HG02678 (cell line): Measurements from ENCODE around the gene CFAP68.
"Not testable (repeated sequence)": the region's sequence is repeated elsewhere in the genome, so short reads cannot be mapped to it uniquely, and the experiment has no call there.

Experiments
- ATAC-seq: cut with Tn5 transposase; IDR thresholded peaks from one replicate; pipeline ENCODE4 v1.9.1; 2021; ENCODE audit warnings: mild to moderate bottlenecking, moderate library complexity; ENCODE audit not compliant: unreplicated experiment

Gene CFAP68

DNA sequence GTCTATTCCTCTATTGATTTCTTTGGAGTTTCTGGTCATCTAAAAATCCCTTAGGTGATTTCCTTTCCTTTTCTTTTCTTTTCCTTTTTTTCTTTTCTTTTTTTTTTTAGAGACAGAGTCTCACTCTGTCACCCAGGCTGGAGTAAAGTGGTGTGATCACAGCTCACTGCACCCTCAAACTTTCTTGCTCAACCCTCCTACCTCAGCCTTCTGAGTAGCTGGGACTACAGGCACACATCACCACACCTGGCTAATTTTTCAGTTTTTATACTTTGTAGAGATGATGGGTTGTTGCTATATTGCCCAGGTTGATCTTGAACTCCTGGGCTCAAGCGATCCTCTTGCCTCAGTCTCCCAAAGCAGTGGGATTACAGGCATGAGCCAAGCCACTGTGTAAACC, 37.4 kb downstream of the CFAP68 start:
- no peak for ATAC-seq

DNA sequence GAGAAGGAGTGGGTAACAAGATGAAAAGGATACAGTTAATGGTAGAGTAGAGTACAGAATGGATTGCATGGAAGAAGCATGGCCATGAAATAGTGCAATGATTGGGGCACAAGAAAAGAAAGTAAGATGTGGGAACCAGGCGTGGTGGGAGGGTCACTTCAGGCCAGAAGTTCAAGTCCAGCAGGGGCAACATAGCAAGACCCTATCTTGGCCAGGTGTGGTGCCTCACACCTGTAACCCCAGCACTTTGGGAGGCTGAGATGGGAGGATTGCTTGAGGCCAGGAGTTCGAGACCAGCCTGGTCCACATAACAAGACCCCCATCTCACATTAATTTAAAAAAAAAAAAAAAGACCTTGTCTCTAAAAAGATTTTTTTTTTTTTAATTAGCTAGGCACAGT, 38.0 kb downstream of the CFAP68 start:
- no peak for ATAC-seq

DNA sequence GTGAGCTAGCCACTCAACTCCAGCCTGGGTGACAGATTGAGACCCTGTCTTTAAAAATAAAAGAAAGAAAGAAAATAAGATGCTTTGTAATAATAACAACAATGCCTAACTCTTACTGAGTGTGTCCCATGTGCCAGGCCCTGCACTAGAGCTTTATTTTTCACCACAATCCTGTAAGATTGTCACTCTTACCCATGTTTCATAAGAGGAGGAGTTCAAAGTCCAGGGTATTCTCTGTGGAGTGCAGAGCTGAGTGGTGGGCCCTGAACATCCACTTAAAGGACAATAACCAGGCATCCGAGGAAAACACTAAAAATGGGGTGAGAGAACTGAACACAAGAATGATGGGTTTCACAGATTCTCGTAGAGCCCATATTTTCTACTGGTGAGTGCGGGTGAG, 38.4 kb downstream of the CFAP68 start:
- no peak for ATAC-seq

DNA sequence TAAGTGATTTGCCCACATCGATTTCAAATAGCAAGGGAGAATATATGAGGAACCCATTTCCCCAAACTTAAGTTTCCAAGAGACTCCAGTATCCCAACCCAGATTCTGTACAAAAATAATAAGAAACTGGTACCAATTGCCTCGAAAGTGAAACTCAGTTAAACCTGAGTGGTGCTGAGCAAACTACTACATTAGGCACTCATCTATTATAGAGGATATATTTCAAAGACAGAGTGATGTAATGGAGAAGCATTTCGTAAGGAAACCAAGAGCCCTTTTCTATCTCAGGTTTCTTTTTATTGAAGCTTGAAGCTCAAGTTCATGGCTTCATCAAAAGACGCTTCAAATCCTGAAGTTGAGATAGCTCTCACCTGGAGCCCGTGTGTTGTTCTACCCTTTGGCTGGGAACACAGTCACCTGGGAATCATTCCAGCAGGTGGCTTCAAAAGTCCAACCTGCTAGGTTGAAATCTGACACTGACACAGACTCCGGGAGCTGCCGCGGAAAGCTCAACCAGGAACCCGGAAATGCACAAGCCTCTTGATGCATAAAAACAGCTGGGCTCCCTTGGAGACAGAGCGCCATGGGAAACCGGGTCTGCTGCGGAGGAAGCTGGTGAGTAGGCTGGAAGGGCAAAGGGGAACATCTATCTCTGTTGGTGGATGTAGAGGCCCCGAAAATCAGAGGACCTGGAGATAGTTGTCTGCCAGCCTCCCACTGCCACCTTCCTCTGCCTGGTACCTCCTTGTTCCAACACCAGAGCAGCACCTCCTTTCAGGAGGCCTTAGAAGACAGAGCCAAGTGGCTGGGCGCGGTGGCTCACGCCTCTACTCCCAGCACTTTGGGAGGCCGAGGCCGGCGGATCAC, 39.3 kb downstream of the CFAP68 start, which contains the start of gene C11orf52:
TSS of gene C11orf52 (plus strand) at position 524 of the 867 bp plus-strand sequence. CDS start at position 584, 60 bp downstream.
- ATAC-seq, result no peak

DNA sequence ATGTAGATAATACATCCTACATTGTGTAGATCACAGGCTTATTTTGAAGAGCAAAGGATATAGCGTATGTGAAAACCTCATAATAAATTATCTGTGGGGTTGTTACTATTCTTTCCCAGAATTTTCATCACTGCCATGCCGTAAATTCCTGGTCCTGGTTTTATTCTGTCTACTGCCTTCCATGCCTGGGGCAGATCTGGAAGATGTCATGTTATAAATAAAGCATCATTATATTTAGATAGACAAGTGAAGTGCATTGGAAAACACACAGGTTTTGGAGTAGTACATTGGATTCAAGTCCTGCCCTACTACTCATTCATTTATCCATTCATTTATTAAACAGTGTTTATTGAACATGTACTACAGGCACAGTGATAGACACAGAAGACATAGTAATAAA, 41.6 kb downstream of the CFAP68 start:
- no peak for ATAC-seq

DNA sequence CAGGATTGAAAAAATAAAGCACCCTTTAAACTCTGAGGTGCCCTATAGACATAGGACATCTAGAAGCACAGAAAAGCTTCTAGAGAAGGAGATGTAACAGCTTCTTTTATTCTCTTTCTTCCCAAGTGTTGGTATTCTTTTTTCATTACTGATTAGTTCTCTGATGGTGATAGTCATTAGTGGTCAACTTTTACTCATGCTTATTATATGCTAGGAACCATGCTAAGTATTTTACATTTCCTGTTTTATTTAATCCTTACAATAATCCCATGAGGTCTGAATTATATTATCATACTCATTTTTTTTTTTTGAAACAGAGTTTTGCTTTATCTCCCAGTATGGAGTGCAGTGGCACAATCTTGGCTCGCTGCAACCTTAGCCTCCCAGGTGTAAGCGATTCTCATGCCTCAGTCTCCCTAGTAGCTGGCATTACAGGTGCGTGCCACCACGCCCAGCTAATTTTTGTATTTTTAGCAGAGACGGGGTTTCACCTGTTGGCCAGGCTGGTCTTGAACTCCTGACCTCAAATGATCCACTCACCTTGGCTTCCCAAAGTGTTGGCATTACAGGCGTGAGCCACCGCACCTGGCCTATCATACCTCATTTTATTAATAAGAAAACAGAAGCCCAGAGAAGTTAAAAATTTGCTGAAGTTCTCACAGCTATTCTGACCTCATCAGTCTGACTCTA, 42.3 kb downstream of the CFAP68 start:
- ATAC-seq, result no peak

DNA sequence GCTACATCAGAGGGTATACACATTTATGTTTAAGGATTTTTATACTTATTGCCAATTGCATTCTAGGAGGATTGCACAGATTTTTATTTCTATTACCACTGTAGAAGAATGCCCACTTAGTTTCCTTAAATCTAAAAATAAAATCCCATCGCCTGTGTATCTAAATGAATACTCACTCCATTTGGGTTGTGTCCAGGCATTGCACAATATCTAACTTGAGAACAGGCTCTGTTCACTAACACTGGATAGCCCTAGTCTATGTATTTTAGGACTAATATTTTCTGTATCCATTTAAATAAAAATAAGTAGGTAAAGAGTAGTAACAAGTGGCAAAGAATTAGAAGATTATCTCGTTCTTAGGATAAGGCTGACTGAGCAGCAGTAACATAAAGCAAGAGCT, 43.5 kb downstream of the CFAP68 start:
- ATAC-seq, result no peak

DNA sequence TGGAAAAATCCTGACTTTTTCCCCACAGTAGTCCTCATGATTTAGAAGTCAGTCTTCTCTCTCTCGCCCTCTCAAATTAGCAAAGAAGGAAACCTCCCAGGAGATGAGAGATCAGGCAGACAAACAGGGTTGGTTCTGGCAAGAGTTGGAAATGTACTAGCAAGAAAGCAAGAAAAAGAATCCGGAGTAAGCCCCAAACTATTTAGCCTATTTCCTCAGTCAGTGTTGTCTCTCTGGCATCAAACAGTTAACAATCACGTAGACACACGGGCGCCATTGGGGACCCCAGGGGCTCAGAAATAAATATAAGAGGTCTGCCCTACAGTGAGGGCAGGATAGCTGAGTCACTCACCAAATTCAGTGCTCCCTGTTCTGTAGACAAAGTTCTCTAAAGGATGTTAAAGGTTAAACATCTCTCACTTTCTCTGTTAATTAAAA, 44.0 kb downstream of the CFAP68 start:
- no peak for ATAC-seq

DNA sequence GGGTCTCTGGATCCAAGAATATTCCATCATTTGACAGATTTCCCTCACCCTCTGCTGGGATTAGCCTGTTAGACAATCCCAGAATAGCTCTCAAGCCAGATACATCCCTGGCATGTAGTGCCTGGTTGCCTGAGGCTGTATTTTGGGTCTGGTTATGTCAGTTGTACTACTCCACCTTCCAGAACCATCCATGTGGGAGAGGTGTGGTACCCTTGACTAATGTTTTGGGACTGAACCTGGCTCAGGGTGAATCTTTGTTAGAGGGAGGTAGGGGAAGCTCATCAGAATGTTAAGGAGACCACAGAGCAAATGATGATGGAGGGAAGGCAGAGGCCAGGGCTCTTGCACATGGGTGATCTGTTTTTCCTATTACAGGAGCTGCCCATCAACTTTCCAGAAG, 44.6 kb downstream of the CFAP68 start:
- no peak for ATAC-seq

DNA sequence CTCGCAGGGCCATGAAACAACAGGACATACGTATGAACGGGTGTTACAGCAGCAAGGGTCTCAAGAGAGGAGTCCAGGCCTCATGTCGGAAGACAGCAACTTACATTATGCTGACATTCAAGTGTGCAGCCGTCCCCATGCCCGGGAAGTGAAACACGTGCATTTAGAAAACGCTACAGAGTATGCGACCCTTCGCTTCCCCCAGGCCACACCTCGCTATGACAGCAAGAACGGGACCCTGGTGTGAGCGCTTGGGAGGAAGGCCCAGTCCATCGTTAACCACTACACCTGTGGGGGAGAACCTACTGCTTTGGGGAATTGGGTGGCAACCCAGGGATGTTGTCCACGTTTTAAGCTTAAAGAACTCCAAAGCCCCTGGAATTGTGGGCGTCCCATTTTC, 46.6 kb downstream of the CFAP68 start:
- no peak for ATAC-seq

DNA sequence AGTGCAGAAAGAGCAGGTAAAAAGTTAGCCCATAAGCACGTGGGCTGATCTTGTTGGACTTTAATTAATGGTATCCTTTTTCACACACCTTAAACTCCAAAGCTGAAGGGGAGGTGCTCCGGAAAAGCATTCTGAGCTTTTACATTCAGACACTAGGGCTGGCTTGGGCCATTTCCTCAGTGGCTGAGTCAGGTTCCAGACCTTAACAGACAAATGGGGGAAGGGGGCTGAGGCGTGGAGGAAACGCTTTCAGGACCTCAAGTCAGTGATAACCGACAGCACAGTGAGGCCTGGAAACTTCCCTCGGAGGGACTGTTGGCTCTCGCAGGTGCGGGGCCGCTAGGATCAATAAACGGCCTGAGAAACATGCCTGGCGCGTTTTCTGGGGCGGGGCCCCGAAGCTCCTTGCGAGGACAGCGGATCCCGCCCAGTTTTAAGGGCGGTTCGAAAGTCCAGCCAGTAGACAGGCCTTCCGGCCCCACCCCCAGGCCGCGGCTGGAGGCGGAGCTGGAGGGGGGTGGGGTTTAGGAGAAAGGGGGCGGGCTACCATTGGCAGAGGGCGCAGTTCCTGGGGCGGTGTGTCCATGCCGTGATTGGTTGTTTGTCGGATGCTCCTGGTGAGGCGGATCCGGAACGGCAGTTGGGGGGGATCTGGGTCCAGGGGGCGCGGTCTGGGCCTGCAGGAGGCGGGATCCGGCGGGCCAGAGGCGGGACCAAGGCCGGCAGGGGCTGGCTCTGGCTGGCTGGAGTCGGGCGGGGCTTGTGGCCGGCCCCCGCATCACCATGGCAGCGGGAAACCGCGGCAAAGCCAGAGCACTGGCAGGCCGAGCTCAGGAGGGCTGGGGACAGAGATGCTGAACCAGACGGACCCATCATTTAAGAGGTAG, 47.4 kb downstream of the CFAP68 start:
- ATAC-seq, result peak; percentile 94

DNA sequence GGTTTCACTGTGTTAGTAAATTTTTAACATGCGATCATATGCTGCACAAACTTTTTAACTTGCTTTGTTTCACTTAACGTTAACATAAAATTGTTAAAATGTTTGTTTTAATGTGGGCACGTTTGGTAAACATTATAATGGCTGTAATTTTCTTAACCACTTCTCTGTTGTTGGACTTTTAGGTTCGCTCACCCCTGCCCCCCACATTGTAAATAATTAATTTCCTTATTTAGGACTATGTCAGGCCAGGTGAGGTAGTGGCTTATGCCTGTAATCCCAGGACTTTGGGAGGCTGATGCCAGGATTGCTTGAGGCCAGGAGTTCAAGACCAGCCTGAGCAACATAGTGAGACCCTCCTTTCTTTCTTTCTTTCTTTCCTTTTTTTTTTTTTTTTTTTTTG, 51.1 kb downstream of the CFAP68 start:
- no peak for ATAC-seq

DNA sequence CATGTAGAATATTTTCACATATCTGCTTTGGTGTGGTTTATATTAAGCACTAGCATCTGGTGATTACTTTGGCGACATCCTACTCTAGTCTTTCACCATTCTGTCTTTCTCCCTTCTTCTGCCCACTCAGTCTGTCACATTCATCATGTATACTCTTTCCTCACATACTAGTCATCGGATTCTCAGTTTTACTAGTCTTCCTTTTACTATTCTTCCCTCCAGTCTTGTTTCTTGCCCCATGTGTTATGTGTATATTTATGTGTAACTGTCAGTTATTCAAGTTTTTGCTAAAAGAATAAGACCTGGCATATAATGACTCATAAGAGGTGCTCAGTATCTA, 53.2 kb downstream of the CFAP68 start:
- ATAC-seq, result no peak

DNA sequence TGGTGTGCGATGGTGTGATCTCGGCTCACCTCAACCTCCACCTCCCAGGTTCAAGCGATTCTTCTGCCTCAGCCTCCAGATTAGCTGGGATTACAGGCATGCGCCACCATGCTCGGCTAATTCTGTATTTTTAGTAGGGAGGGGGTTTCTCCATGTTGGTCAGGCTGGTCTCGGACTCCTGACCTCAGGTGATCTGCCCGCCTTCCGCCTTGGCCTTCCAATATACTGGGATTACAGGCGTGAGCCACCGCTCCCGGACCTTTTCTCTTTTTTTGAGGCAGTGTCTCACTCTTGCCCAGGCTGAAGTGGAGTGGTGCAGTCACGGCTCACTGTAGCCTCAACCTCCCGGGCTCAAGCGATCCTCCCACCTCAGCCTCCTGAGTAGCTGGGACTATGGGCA, 53.8 kb downstream of the CFAP68 start:
- not testable (repeated sequence) for ATAC-seq

DNA sequence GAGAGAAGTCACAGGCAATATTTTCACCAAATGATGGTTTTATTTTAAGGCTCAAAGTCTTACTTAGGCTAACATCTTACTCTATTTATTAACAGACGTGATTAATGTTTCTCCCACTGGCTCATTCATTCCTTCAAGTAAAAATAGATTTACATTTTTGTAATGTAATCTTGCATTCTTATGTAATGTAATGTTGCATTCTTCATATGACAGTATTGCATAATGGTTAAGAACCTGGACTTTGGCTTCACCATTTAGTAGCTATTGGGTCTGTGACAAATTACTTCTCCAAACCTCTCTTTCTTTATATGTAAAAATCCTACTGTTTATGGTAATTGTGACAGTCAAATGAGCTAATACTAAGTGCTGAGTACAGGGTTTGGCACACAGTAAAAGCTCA, 54.5 kb downstream of the CFAP68 start:
- ATAC-seq, result no peak

DNA sequence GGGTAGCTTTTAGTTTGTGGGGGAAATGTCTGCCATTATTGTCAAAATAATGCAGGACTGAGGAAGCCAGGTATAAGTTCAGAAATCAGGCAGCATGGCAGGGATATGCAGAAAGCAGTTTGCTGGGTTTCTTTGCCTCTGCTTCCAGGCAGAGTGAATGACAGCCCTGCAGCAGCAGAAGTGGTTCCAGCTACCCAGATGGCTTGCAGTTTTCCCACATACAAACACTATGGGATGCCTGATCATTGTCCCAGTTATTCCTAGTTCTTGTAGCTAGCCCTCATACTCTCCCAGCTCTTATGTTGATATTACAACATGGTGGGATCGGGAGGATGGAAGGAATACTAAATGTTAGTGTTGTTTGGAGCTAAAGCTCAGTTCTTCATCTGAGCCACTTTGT, 55.0 kb downstream of the CFAP68 start:
- no peak for ATAC-seq
